Kidney capillary endothelial cell (primary cell): ENCODE data around the gene CDH6.

ENCODE experiments used
- DNase-seq: peaks from one replicate; pipeline ENCODE4 v3.0.0-alpha.2; 2018; ENCODE audit warnings: low spot score

The CDH6 gene

GRCh38 chr5:31377274-31377946, 183.9 kb downstream of the CDH6 start:
- DNase-seq: no peak

GRCh38 chr5:31378136-31378535, 184.7 kb downstream of the CDH6 start:
- no peak for DNase-seq
